B cell (primary cell): ENCODE results near the gene COX8C.

Experiments used
- EZH2 ChIP-seq: IDR thresholded peaks from 2 replicates; pipeline ENCODE4 v1.6.1; 2012; ENCODE audit warnings: borderline replicate concordance, low read depth, mild to moderate bottlenecking, moderate library complexity, low read length; ENCODE audit not compliant: insufficient read depth, poor library complexity, severe bottlenecking
- TF ChIP-seq, protein P1 (sequence below): fragments of 200-600 bp; IDR thresholded peaks from one replicate; pipeline ENCODE4 v1.8.0; 2022; ENCODE audit warnings: antibody characterized with exemption, mild to moderate bottlenecking

DNA sequence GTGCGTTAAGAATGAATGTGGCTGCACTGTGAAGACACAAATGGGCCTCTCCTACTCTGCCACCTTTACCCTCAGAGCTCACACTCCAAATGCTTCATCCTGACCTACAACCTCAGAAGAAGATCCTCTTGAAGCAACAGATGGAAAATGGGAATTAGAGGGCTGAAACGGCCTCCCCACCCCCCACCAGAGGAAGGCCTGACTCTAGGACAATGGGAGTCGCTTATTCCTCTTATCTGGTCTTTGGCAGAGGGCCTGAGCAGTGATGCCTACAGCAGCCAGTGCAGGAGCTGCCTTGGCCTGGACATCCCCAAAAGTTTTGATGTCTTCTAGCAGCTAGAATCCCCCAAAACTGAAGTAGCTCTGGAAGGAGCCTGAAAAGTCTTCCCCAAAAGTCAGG is 43.3 kb upstream of the COX8C start:
- no peak for TF ChIP-seq EZH2
- TF ChIP-seq, protein P1, sequence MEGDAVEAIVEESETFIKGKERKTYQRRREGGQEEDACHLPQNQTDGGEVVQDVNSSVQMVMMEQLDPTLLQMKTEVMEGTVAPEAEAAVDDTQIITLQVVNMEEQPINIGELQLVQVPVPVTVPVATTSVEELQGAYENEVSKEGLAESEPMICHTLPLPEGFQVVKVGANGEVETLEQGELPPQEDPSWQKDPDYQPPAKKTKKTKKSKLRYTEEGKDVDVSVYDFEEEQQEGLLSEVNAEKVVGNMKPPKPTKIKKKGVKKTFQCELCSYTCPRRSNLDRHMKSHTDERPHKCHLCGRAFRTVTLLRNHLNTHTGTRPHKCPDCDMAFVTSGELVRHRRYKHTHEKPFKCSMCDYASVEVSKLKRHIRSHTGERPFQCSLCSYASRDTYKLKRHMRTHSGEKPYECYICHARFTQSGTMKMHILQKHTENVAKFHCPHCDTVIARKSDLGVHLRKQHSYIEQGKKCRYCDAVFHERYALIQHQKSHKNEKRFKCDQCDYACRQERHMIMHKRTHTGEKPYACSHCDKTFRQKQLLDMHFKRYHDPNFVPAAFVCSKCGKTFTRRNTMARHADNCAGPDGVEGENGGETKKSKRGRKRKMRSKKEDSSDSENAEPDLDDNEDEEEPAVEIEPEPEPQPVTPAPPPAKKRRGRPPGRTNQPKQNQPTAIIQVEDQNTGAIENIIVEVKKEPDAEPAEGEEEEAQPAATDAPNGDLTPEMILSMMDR, result no peak
